H1 (cell line): ENCODE data around the gene RPS6KL1. TPM values are rescaled to one million over a fixed set of nuclear protein-coding genes. Genes with fewer than 3 reads are reported as not detected.
A peak's percentile ranks its signal among the peaks of the same experiment; 100 is the strongest.

ENCODE experiments used
- CTCF ChIA-PET: fragments of 300-600 bp; sonication (Branson Sonifier 250); formaldehyde crosslinking; loops from one replicate; lab custom pipeline; 2021; ENCODE audit not compliant: partially characterized antibody; lab: Charles Lee
- POLR2A ChIA-PET: fragments of 300-600 bp; sonication (Branson Sonifier 250); formaldehyde crosslinking; loops from one replicate; lab custom pipeline; 2021; ENCODE audit warnings: inconsistent platforms; ENCODE audit not compliant: partially characterized antibody; lab: Charles Lee
- DNase-seq, 2 experiments: peaks; one replicate each; pipeline versions ENCODE4 v3.0.0 to v3.0.0-alpha.2; 2010 to 2022; ENCODE audit warnings: low spot score in 2 of 2, low read depth in 1 of 2, mixed read lengths in 1 of 2
- FAIRE-seq: peaks from 2 replicates; lab custom pipeline; 2011; peaks lifted over from hg19 to GRCh38; lab: Jason Lieb, UNC
- H2AFZ ChIP-seq: 2 replicates; pipeline ENCODE4 v1.8.1; 2012; ENCODE audit warnings: low read length, inconsistent platforms
- H2AK5ac ChIP-seq: 2 replicates; pipeline ENCODE4 v1.6.1; 2013; ENCODE audit warnings: low read depth, low read length
- H2BK120ac ChIP-seq: replicated peaks from 2 replicates; pipeline ENCODE3; 2013; ENCODE audit warnings: low read depth, low read length, inconsistent platforms
- H2BK12ac ChIP-seq: 2 replicates; pipeline ENCODE4 v1.6.1; 2013; ENCODE audit warnings: low read depth, low read length
- H2BK15ac ChIP-seq: 2 replicates; pipeline ENCODE4 v1.6.1; 2013; ENCODE audit warnings: low read length
- H2BK20ac ChIP-seq: 2 replicates; pipeline ENCODE4 v1.6.1; 2013; ENCODE audit warnings: low read length
- H2BK5ac ChIP-seq: 2 replicates; pipeline ENCODE4 v1.6.1; 2013; ENCODE audit warnings: low read depth, low read length
- H3K14ac ChIP-seq: 2 replicates; pipeline ENCODE4 v1.6.1; 2013; ENCODE audit warnings: inconsistent platforms; ENCODE audit not compliant: insufficient read length
- H3K18ac ChIP-seq: 2 replicates; pipeline ENCODE4 v1.6.1; 2013; ENCODE audit warnings: low read length; ENCODE audit errors: extremely low read depth
- H3K23ac ChIP-seq: 2 replicates; pipeline ENCODE4 v1.6.1; 2013; ENCODE audit warnings: inconsistent platforms; ENCODE audit not compliant: insufficient read length
- H3K23me2 ChIP-seq: 2 replicates; pipeline ENCODE4 v1.6.1; 2013; ENCODE audit warnings: low read depth, low read length
- H3K27ac ChIP-seq: 2 replicates; pipeline ENCODE4 v1.6.1; 2011; ENCODE audit warnings: low read depth, low read length, inconsistent platforms
- H3K27me3 ChIP-seq, 4 experiments: replicated peaks in 1 of 4; 1 replicate in 1 of 4; 2 replicates in 3 of 4; pipeline versions ENCODE4 v1.6.1 to v1.8.1; 2011 to 2013; ENCODE audit warnings: low read length in 3 of 4, mild to moderate bottlenecking in 3 of 4, inconsistent platforms in 2 of 4, mixed read lengths in 2 of 4, moderate library complexity in 1 of 4; ENCODE audit not compliant: control insufficient read depth in 3 of 4, insufficient read depth in 3 of 4; ENCODE audit errors: extremely low read depth in 1 of 4
- H3K36me3 ChIP-seq, 4 experiments: 2 replicates each; pipeline versions ENCODE4 v1.6.1 to v1.8.1; 2011 to 2013; ENCODE audit warnings: mild to moderate bottlenecking in 4 of 4, low read length in 3 of 4, moderate library complexity in 2 of 4, control low read depth in 1 of 4, inconsistent platforms in 1 of 4; ENCODE audit not compliant: insufficient read depth in 4 of 4, control insufficient read depth in 2 of 4
- H3K4ac ChIP-seq: replicated peaks from 2 replicates; pipeline ENCODE3; 2013; ENCODE audit warnings: low read length, low read depth, mixed read lengths, inconsistent platforms; ENCODE audit not compliant: insufficient read length
- H3K4me1 ChIP-seq, 4 experiments: replicated peaks in 1 of 4; 1 replicate in 1 of 4; 2 replicates in 3 of 4; pipeline versions ENCODE4 v1.6.1 to v1.8.1; 2011 to 2013; ENCODE audit warnings: low read length in 3 of 4, inconsistent platforms in 2 of 4, mixed read lengths in 1 of 4; ENCODE audit not compliant: insufficient read depth in 4 of 4, control insufficient read depth in 3 of 4
- H3K4me2 ChIP-seq, 2 experiments: 2 replicates each; pipeline versions ENCODE4 v1.6.1 to v1.8.1; 2011 to 2013; ENCODE audit warnings: low read depth in 2 of 2, low read length in 2 of 2, control low read depth in 1 of 2, inconsistent platforms in 1 of 2, mild to moderate bottlenecking in 1 of 2; ENCODE audit not compliant: insufficient read depth in 1 of 2
- H3K4me3 ChIP-seq, 4 experiments: fragments of 200-600, 300-600 bp in 1 of 4; sonication (generic), shearing (Covaris generic), sonication (Bioruptor Twin) in 1 of 4; 2 replicates each; pipeline versions ENCODE4 v1.5.1 to v1.8.1; 2011 to 2016; ENCODE audit warnings: low read length in 4 of 4, low read depth in 3 of 4, control low read depth in 2 of 4, inconsistent platforms in 2 of 4, mild to moderate bottlenecking in 2 of 4, mixed read lengths in 1 of 4, moderate library complexity in 1 of 4; ENCODE audit not compliant: insufficient read depth in 2 of 4; ENCODE audit errors: extremely low read depth in 1 of 4
- H3K56ac ChIP-seq: replicated peaks from 2 replicates; pipeline ENCODE3; 2013; ENCODE audit warnings: low read depth, mild to moderate bottlenecking, mixed read lengths, low read length, inconsistent platforms; ENCODE audit not compliant: insufficient read length
- H3K79me1 ChIP-seq: 2 replicates; pipeline ENCODE4 v1.6.1; 2013; ENCODE audit warnings: low read depth, low read length, control low read depth
- H3K79me2 ChIP-seq, 2 experiments: 2 replicates each; pipeline versions ENCODE4 v1.6.1 to v1.8.1; 2012 to 2013; ENCODE audit warnings: low read length in 2 of 2, mild to moderate bottlenecking in 2 of 2, inconsistent platforms in 1 of 2; ENCODE audit not compliant: insufficient read depth in 2 of 2, control insufficient read depth in 1 of 2
- H3K9ac ChIP-seq, 4 experiments: replicated peaks in 1 of 4; 1 replicate in 1 of 4; 2 replicates in 3 of 4; pipeline versions ENCODE4 v1.6.1 to v1.8.1; 2011 to 2013; ENCODE audit warnings: low read depth in 3 of 4, low read length in 3 of 4, control low read depth in 2 of 4, mild to moderate bottlenecking in 2 of 4, moderate library complexity in 2 of 4, inconsistent platforms in 1 of 4; ENCODE audit errors: extremely low read depth in 1 of 4
- H3K9me3 ChIP-seq, 2 experiments: 2 replicates each; pipeline versions ENCODE4 v1.6.1 to v1.8.1; 2012 to 2013; ENCODE audit warnings: mild to moderate bottlenecking in 2 of 2, moderate library complexity in 2 of 2, control low read depth in 1 of 2, inconsistent platforms in 1 of 2, low read depth in 1 of 2, low read length in 1 of 2, mixed read lengths in 1 of 2; ENCODE audit not compliant: insufficient read depth in 2 of 2
- H4K20me1 ChIP-seq, 2 experiments: replicated peaks in 1 of 2; 2 replicates each; pipeline versions ENCODE3 to v1.8.1; 2011 to 2013; ENCODE audit warnings: inconsistent platforms in 2 of 2, low read length in 2 of 2, mild to moderate bottlenecking in 1 of 2; ENCODE audit not compliant: insufficient read depth in 2 of 2, control insufficient read depth in 1 of 2
- H4K5ac ChIP-seq: 2 replicates; pipeline ENCODE4 v1.6.1; 2013; ENCODE audit warnings: low read length, low read depth, mixed read lengths, inconsistent platforms; ENCODE audit not compliant: insufficient read length
- H4K8ac ChIP-seq: 2 replicates; pipeline ENCODE4 v1.8.0; 2013; ENCODE audit warnings: mild to moderate bottlenecking, moderate library complexity, low read length, inconsistent platforms; ENCODE audit not compliant: insufficient read depth; ENCODE audit errors: extremely low read depth
- H4K91ac ChIP-seq: replicated peaks from 2 replicates; pipeline ENCODE3; 2013; ENCODE audit warnings: low read length, mixed read lengths, inconsistent platforms; ENCODE audit not compliant: insufficient read length
- CTCF ChIP-seq, 3 experiments: IDR thresholded peaks; 1 replicate in 2 of 3; 2 replicates in 1 of 3; pipeline versions ENCODE4 v1.5.1 to v1.6.1; 2011; ENCODE audit warnings: low read length in 3 of 3, mild to moderate bottlenecking in 3 of 3, inconsistent platforms in 2 of 3, low read depth in 1 of 3, moderate library complexity in 1 of 3; ENCODE audit not compliant: insufficient read depth in 1 of 3; ENCODE audit errors: control extremely low read depth in 1 of 3
- EGR1 ChIP-seq: IDR thresholded peaks from 2 replicates; pipeline ENCODE4 v1.6.1; 2011; ENCODE audit warnings: low read depth, low read length, borderline replicate concordance
- EZH2 ChIP-seq: fragments of 200-600 bp; sonication (generic); IDR thresholded peaks from 2 replicates; pipeline ENCODE4 v1.7.1; 2012; ENCODE audit warnings: low read depth, mild to moderate bottlenecking, moderate library complexity, low read length, inconsistent platforms; ENCODE audit not compliant: severe bottlenecking
- KDM4A ChIP-seq: IDR thresholded peaks from one replicate; pipeline ENCODE4 v1.7.1; 2012; ENCODE audit warnings: low read depth, mild to moderate bottlenecking, moderate library complexity, low read length, inconsistent platforms; ENCODE audit not compliant: severe bottlenecking
- MAX ChIP-seq: IDR thresholded peaks from 2 replicates; pipeline ENCODE4 v1.6.1; 2012; ENCODE audit warnings: inconsistent platforms
- SIX5 ChIP-seq: IDR thresholded peaks from 2 replicates; pipeline ENCODE4 v1.6.1; 2011; ENCODE audit warnings: mild to moderate bottlenecking, low read depth, low read length
- WGBS, 2 experiments: shearing (Covaris generic) in 1 of 2; methylation state at CpG; one replicate each; pipeline versions ENCODE4 v1.1.6 to v1.1.7; 2013 to 2015; ENCODE audit warnings: low lambda C conversion rate in 2 of 2, mixed read lengths in 2 of 2, inconsistent platforms in 1 of 2, low coverage in 1 of 2, missing lambda C conversion rate in 1 of 2; ENCODE audit not compliant: insufficient replicate concordance in 2 of 2, insufficient coverage in 1 of 2, insufficient read length in 1 of 2; ENCODE audit errors: extremely low coverage in 1 of 2, missing lambda C conversion rate in 1 of 2; 5-methylcytosine and 5-hydroxymethylcytosine counted together
- polyA plus RNA-seq, 7 experiments: library from polyadenylated mRNA; depleted of rRNA in 3 of 7; stranded (reverse) in 5 of 7; unstranded in 2 of 7; fragments of >200 nt in 5 of 7; fragments of 200-250 nt in 2 of 7; gene quantifications; 1 replicate in 5 of 7; 2 replicates in 1 of 7; 4 replicates in 1 of 7; pipeline versions ENCODE4 v1.2.1 to v1.2.3, GENCODE V29; 2011 to 2013; ENCODE audit warnings: missing spikeins in 2 of 7, mixed read lengths in 2 of 7
- total RNA-seq: library from RNA; stranded (reverse); fragmentation: NEBNext Ultra II Directional; extraction: Animal tissue kit (Norgen Biotek cat#: 25700); gene quantifications from 2 replicates; pipeline ENCODE4 v1.2.1, GENCODE V29; 2021

The RPS6KL1 gene
- total and polyA plus RNA-seq, 2 of the 8 experiments (the other 6 are each of a cell fraction or from before 2014, with no cell fraction given): 9.8 to 13.8 TPM

- Histone ChIP-seq H3K9me3 (no peaks in the 10 kb centered on the region), H2BK120ac (no peak overlapping the region), H2BK12ac (no peak overlapping the region), H2BK20ac (no peak overlapping the region), H3K4me1 (peaks cover 2 to 30% (median 15%) of the 10 kb centered on the region in 4 experiments), H3K18ac (peak overlapping the region; percentile 19; the same call in 1 of the 2 replicates), H2BK15ac (no peak overlapping the region), H3K4me2 (peak overlapping the region; percentile 71 to 80), H2AFZ (peak overlapping the region; percentile 49; the same call in 1 of the 2 replicates), H2AK5ac (no peak overlapping the region), H4K8ac (no peak overlapping the region), H3K4me3 (peak overlapping the region; percentile 31 to 62 (median 56)), H3K79me2 (no peaks in the 10 kb centered on the region), H3K56ac (no peak overlapping the region), H4K91ac (no peak overlapping the region), H3K27ac (no peak overlapping the region), H3K9ac (peak overlapping the region in 2 of 4 experiments; percentile 2 to 22; a peak in 1 of 7 replicates), H4K5ac (no peak overlapping the region), H4K20me1 (no peaks in the 10 kb centered on the region), H2BK5ac (no peak overlapping the region), H3K23me2 (peaks cover 11% of the 10 kb centered on the region), H3K23ac (no peak overlapping the region), H3K4ac (no peak overlapping the region), H3K79me1 (no peaks in the 10 kb centered on the region), H3K27me3 (peaks cover 0 to 13% (median 12%) of the 10 kb centered on the region in 4 experiments; a peak in 5 of 7 replicates), H3K36me3 (no peaks in the 10 kb centered on the region), H3K14ac (no peak overlapping the region)
- no peak for DNase-seq
- 77% methylated on average over 3 of the region's 3 CpGs; no CpG with 5 or more reads in 1 of the 2 experiments for WGBS, 2 experiments
- FAIRE-seq: no peak
- TF ChIP-seq SIX5: no peak
- no peak for TF ChIP-seq KDM4A
- no peak for TF ChIP-seq CTCF (IDR thresholded peaks at IDR 0.05; ENCODE audit: control extremely low read depth in 1 of 3, insufficient read depth in 1 of 3, low read depth in 1 of 3, low read length in 3 of 3)
- TF ChIP-seq EZH2: no peak
- no peak for TF ChIP-seq MAX
- TF ChIP-seq EGR1: no peak
- ChIA-PET CTCF (interaction anchor here (0.6 to 5.3 kb wide), 9 partner anchors 9 to 134 kb away, joined by 3 to 37 read pairs (median 5); no protein-coding TSS in a partner anchor), POLR2A (interaction anchor here (0.7 to 2.1 kb wide), 11 partner anchors 9 to 128 kb away, joined by 3 to 16 read pairs (median 4); partner anchors contain the start of genes EIF2B2 and ZC2HC1C)
These were observed 31.8 kb upstream of the RPS6KL1 start for GRCh38 chr14:74954947-74955228.
